Left ventricle myocardium inferior (tissue), 1 donor: Measurements from ENCODE around the gene MACO1. TPM values are rescaled to one million over a fixed set of nuclear protein-coding genes. Genes with fewer than 3 reads are reported as not detected.

Experiments
- DNase-seq: peaks from one replicate; pipeline ENCODE4 v3.0.0-alpha.2; 2020
- H3K27ac ChIP-seq: fragments of 200-600 bp; replicated peaks from 2 replicates; pipeline ENCODE4 v1.8.0; 2021
- H3K27me3 ChIP-seq: fragments of 200-600 bp; 2 replicates; pipeline ENCODE4 v1.8.0; 2021; ENCODE audit warnings: low read depth
- H3K36me3 ChIP-seq: fragments of 200-600 bp; 2 replicates; pipeline ENCODE4 v1.8.0; 2021
- H3K4me1 ChIP-seq: fragments of 200-600 bp; 2 replicates; pipeline ENCODE4 v1.8.0; 2021
- H3K4me3 ChIP-seq: fragments of 200-600 bp; 2 replicates; pipeline ENCODE4 v1.8.0; 2021; ENCODE audit warnings: mild to moderate bottlenecking, moderate library complexity
- H3K9me3 ChIP-seq: fragments of 200-600 bp; replicated peaks from 2 replicates; pipeline ENCODE4 v1.8.0; 2021
- CTCF ChIP-seq: fragments of 200-600 bp; IDR thresholded peaks from 2 replicates; pipeline ENCODE4 v1.8.0; 2021; ENCODE audit warnings: antibody characterized with exemption, mild to moderate bottlenecking, borderline replicate concordance
- intact Hi-C: fragments of 100-400 bp; cut with micrococcal nuclease; formaldehyde crosslinking; loops from one replicate; pipeline ENCODE4 v1.11.0; 2022
- total RNA-seq: library from RNA; stranded (reverse); fragmentation: NEBNext Ultra II Directional; extraction: Animal tissue kit (Norgen Biotek cat#: 25700); gene quantifications from one replicate; pipeline ENCODE4 v1.2.1, GENCODE V29; 2021
- donor health status: DM: no; HTN: yes; CAD: no; lungs with severe emphysema.

MACO1 gene
- total RNA-seq, 1 donor from 2014 or later = 12.9 TPM

- intact Hi-C loops = no loop called here
Observed at GRCh38 chr1:25527946-25528595, 97.4 kb downstream of the MACO1 start.

DNA sequence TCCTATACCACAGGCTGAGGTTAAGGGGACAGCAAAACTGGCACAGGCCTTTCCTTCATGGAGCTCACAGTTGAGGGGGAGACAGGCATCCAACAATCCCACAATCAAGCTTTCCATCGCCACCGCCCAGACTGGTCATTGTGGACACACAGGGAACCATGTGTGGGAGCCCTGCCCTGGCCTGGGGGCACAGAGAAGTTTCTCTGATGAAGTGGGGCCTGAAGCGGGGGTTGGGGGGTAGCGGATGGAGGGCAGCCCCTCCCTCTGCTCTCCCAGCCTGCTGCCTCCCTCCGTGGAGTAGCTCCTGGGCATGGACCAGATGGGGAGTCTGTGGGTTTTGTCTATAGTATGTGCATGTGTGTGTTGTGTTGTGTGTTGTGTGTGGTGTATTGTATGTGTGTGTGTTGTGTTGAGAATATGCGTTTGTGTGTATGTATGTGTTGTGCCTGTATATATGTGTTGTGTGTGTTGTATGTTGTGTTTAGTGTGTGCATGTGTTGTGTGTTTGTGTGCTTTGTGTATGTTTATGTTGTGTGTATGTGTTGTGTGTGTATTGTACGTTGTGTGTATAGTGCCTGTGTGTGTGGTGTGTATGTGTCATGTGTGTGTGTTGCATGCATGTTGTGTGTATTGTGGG is 98.3 kb downstream of the MACO1 start:
- no peak for DNase-seq
- Histone ChIP-seq H3K9me3 (peaks cover 10% of the 10 kb centered on the region), H3K27me3 (peaks cover 11% of the 10 kb centered on the region), H3K27ac (no peak overlapping the region), H3K36me3 (no peaks in the 10 kb centered on the region), H3K4me1 (peaks cover 4% of the 10 kb centered on the region), H3K4me3 (no peak overlapping the region)
- no peak for TF ChIP-seq CTCF
- intact Hi-C loops = no loop called here

More at GRCh38 chr1:25527946-25528595, 97.4 kb downstream of the MACO1 start:
- Histone ChIP-seq H3K4me1 (peaks cover 4% of the 10 kb centered on the region), H3K36me3 (no peaks in the 10 kb centered on the region), H3K9me3 (peaks cover 10% of the 10 kb centered on the region), H3K4me3 (no peak overlapping the region), H3K27me3 (peaks cover 11% of the 10 kb centered on the region), H3K27ac (no peak overlapping the region)
- no peak for TF ChIP-seq CTCF
- no peak for DNase-seq

DNA sequence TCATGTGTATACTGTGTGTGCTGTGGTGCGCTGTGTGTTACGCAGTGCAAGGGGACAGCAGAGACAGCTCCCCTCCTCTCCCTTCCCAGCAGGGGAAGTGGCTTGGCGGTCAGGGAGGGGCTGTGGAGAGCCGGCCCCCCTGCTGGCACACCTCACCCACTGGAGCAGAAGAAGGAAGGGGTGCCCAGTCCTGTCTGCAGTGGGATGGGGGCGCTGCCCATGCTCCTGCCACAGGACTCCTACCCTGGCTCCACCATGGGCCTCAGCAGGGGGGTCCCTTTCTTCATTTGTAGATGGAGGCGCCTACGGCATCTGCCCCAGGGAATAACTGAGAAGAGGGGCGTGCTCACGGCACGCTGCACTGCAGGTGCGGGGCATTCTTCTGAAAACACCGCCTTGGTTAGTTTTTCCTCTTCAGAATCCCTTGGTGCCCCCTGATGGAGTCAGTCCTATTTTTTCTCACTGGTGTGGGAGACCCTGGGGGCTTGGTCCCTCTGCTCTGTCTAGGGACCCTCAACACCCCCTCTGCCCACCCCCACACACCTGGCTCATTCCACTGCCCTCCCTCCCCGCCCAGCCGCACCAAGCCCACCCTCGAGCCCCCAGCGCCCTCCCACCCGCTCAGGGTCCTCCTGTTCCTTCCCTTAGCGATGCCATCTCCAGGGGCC is 99.0 kb downstream of the MACO1 start:
- peaks cover 10% of the 10 kb centered on the region for H3K9me3 ChIP-seq
- H3K27ac ChIP-seq = no peak overlapping the region
- no peak for DNase-seq
- peaks cover 11% of the 10 kb centered on the region for H3K27me3 ChIP-seq
- H3K4me3 ChIP-seq = no peak overlapping the region
- intact Hi-C loops = no loop called here
- TF ChIP-seq CTCF = no peak
- peaks cover 3% of the 10 kb centered on the region for H3K4me1 ChIP-seq
- H3K36me3 ChIP-seq = no peaks in the 10 kb centered on the region

DNA sequence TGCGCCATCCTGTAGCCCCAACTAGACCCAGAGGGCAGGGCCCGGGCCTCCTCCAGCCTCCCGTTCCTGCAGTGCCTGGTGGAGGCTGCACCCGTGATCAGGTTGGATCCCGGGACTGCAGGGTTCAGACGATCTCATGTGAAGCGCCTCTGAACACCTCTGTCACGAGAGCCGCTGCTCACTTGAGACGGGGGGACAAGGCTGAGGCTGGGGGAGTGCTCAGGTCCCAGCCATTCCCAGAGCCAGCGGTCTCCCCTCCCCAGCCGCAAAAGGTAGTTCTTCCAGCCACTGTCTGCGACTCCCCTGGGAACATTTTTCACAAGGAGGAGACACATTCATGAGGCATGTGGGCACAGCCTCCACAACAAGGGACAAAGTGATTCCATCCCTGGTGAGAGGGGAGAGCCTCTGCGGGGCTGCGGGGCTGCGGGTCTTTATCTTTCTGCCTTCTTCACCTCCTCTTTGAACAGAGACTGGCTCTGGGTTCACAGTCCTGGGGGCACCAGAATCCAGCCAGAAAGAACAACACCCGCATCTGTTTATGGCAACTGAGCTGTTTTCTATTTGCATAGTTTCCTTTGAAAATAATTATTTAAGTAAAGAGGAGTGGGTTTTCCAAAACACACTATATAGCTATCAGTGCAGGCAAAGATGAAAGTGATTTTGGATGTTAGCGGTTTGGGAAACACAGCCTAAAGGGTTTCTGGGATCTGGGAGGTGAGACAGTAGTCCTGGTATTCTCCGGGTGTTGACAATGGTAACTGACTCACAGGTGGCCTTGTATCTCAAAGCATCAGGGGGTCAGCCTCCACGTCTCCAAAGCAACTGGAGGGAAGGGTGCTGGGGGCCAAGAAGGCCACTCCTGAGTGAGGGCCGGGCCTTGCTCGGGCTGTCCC is 99.7 kb downstream of the MACO1 start:
- H3K9me3 ChIP-seq = peaks cover 4% of the 10 kb centered on the region
- H3K27ac ChIP-seq = no peak overlapping the region
- TF ChIP-seq CTCF = no peak
- H3K36me3 ChIP-seq = no peaks in the 10 kb centered on the region
- no peaks in the 10 kb centered on the region for H3K4me1 ChIP-seq
- intact Hi-C loops = no loop called here
- H3K4me3 ChIP-seq = no peak overlapping the region
- H3K27me3 ChIP-seq = peaks cover 11% of the 10 kb centered on the region
- DNase-seq = no peak

DNA sequence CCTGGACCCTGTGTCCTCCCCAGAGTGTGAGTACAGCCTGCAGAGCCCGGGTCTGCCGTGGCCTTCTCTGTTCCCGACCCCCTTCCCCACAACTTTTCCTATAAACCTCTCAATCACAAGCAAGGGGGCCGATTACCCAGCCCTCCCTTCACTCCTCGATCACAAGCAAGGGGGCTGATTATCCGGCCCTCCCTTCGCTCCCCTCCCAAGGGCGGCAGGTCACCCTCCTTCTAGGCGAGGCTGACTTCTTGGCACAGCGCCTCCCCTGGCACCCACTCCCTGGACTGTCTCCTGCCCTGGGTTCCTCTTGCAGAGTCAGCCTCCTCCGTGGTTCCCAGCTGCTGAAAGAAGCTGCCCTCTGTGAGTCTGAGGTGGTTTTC is 100.4 kb downstream of the MACO1 start:
- Histone ChIP-seq H3K4me1 (no peaks in the 10 kb centered on the region), H3K27me3 (peaks cover 8% of the 10 kb centered on the region), H3K9me3 (no peaks in the 10 kb centered on the region), H3K36me3 (no peaks in the 10 kb centered on the region), H3K4me3 (no peak overlapping the region), H3K27ac (no peak overlapping the region)
- intact Hi-C loops = no loop called here
- DNase-seq = no peak
- TF ChIP-seq CTCF = no peak
